HepG2 (cell line): ENCODE results near the gene FAM219A. TPM values are rescaled to one million over a fixed set of nuclear protein-coding genes. Genes with fewer than 3 reads are reported as not detected.

Experiments
- ATF1 ChIP-seq: IDR thresholded peaks from 2 replicates; pipeline ENCODE4 v1.6.1; 2016; ENCODE audit warnings: mild to moderate bottlenecking, control low read depth
- FOSL1 ChIP-seq: sonication (generic); formaldehyde crosslinking; IDR thresholded peaks from 2 replicates; pipeline ENCODE4 v1.9.0; 2021; ENCODE audit warnings: missing genetic modification reagents, borderline replicate concordance
- FOXJ3 ChIP-seq: sonication (generic); formaldehyde crosslinking; IDR thresholded peaks from 2 replicates; pipeline ENCODE4 v1.4.0; 2020; ENCODE audit warnings: missing genetic modification reagents, mild to moderate bottlenecking, borderline replicate concordance
- GABPA ChIP-seq, 2 experiments: IDR thresholded peaks; 2 replicates each; pipeline ENCODE4 v1.6.1; 2011 to 2016; ENCODE audit warnings: low read depth in 2 of 2, low read length in 1 of 2, missing biosample characterization in 1 of 2, missing genetic modification characterization in 1 of 2
- GLI4 ChIP-seq: sonication (generic); formaldehyde crosslinking; IDR thresholded peaks from 2 replicates; pipeline ENCODE4 v1.5.1; 2020; ENCODE audit warnings: missing genetic modification reagents, mild to moderate bottlenecking, moderate library complexity, borderline replicate concordance
- HMGA1 ChIP-seq: sonication (generic); formaldehyde crosslinking; conservative IDR thresholded peaks from 2 replicates; pipeline ENCODE4 v1.4.0; 2020; ENCODE audit warnings: missing genetic modification reagents
- HOXA5 ChIP-seq: sonication (generic); formaldehyde crosslinking; IDR thresholded peaks from 2 replicates; pipeline ENCODE4 v1.4.0; 2020; ENCODE audit warnings: missing genetic modification reagents
- MAF1 ChIP-seq: sonication (generic); formaldehyde crosslinking; IDR thresholded peaks from 2 replicates; pipeline ENCODE4 v1.5.0; 2020; ENCODE audit warnings: missing genetic modification reagents, borderline replicate concordance
- NFKBIZ ChIP-seq: IDR thresholded peaks from 2 replicates; pipeline ENCODE4 v1.6.1; 2018; ENCODE audit warnings: missing genetic modification reagents, missing compliant biosample characterization
- PITX1 ChIP-seq: sonication (generic); formaldehyde crosslinking; IDR thresholded peaks from 2 replicates; pipeline ENCODE4 v1.5.1; 2020; ENCODE audit warnings: mild to moderate bottlenecking, missing genetic modification reagents
- PPARG ChIP-seq: conservative IDR thresholded peaks from 2 replicates; pipeline ENCODE4 v1.6.1; 2016; ENCODE audit warnings: missing biosample characterization, missing genetic modification reagents
- RFX3 ChIP-seq: IDR thresholded peaks from 2 replicates; pipeline ENCODE4 v1.6.1; 2016; ENCODE audit warnings: missing biosample characterization, missing genetic modification reagents
- XBP1 ChIP-seq: sonication (generic); formaldehyde crosslinking; IDR thresholded peaks from 2 replicates; pipeline ENCODE4 v1.5.0; 2020; ENCODE audit warnings: missing genetic modification reagents
- ZBTB20 ChIP-seq: sonication (generic); formaldehyde crosslinking; IDR thresholded peaks from 2 replicates; pipeline ENCODE4 v1.8.1; 2023; ENCODE audit warnings: missing genetic modification reagents, low read depth, mild to moderate bottlenecking, borderline replicate concordance
- ZNF17 ChIP-seq: sonication (generic); formaldehyde crosslinking; IDR thresholded peaks from 2 replicates; pipeline ENCODE4 v1.5.0; 2020; ENCODE audit warnings: mild to moderate bottlenecking, missing genetic modification reagents
- ZNF335 ChIP-seq: sonication (generic); formaldehyde crosslinking; IDR thresholded peaks from 2 replicates; pipeline ENCODE4 v1.4.0; 2020; ENCODE audit warnings: missing genetic modification reagents
- ZNF501 ChIP-seq: sonication (generic); formaldehyde crosslinking; IDR thresholded peaks from 2 replicates; pipeline ENCODE4 v1.5.1; 2020; ENCODE audit warnings: mild to moderate bottlenecking, moderate library complexity, missing genetic modification reagents
- ZNF572 ChIP-seq: sonication (generic); formaldehyde crosslinking; IDR thresholded peaks from 2 replicates; pipeline ENCODE4 v1.5.1; 2020; ENCODE audit warnings: mild to moderate bottlenecking, missing genetic modification reagents
- ZNF589 ChIP-seq: sonication (generic); formaldehyde crosslinking; conservative IDR thresholded peaks from 2 replicates; pipeline ENCODE4 v1.8.0; 2022; ENCODE audit warnings: mild to moderate bottlenecking, moderate library complexity, missing genetic modification reagents
- ZNF703 ChIP-seq: sonication (generic); formaldehyde crosslinking; IDR thresholded peaks from 2 replicates; pipeline ENCODE4 v1.5.1; 2020; ENCODE audit warnings: missing genetic modification reagents, mild to moderate bottlenecking, moderate library complexity, borderline replicate concordance
- polyA plus RNA-seq, 8 experiments: library from polyadenylated mRNA; depleted of rRNA in 3 of 8; stranded (reverse) in 7 of 8; unstranded in 1 of 8; fragments of >200 nt; fragmentation: Illumina TruSeq in 4 of 8; extraction: Trizol in 4 of 8; gene quantifications; 2 replicates each; pipeline versions ENCODE4 v1.2.1 to v1.2.3, GENCODE V29; 2011 to 2016; ENCODE audit warnings: low read depth in 4 of 8, missing spikeins in 1 of 8, mixed read lengths in 1 of 8; ENCODE audit not compliant: insufficient read depth in 1 of 8
- total RNA-seq, 5 experiments: library from RNA; depleted of rRNA; stranded (reverse); fragments of >200 nt; fragmentation: Illumina TruSeq; extraction: Trizol; gene quantifications; 2 replicates each; pipeline ENCODE4 v1.2.3, GENCODE V29; 2016; ENCODE audit warnings: low read depth in 1 of 5
- TF ChIP-seq, protein P1 (sequence below): sonication (generic); formaldehyde crosslinking; IDR thresholded peaks from 2 replicates; pipeline ENCODE4 v1.4.0; 2020; ENCODE audit warnings: missing genetic modification reagents
- TF ChIP-seq, protein P2 (sequence below), 2 experiments: sonication (generic) in 1 of 2; formaldehyde crosslinking in 1 of 2; IDR thresholded peaks; 2 replicates each; pipeline versions ENCODE4 v1.4.0 to v1.6.1; 2016 to 2020; ENCODE audit warnings: borderline replicate concordance in 1 of 2, low read depth in 1 of 2, mild to moderate bottlenecking in 1 of 2, missing genetic modification reagents in 1 of 2
- TF ChIP-seq, protein P3 (sequence below): sonication (generic); formaldehyde crosslinking; IDR thresholded peaks from 2 replicates; pipeline ENCODE4 v1.4.0; 2020; ENCODE audit warnings: low read depth, mild to moderate bottlenecking, missing genetic modification reagents

The FAM219A gene
- total and polyA plus RNA-seq, 2 of the 13 experiments (the other 11 are each of a cell fraction or from before 2014, with no cell fraction given): 3.9 to 6.4 TPM

DNA sequence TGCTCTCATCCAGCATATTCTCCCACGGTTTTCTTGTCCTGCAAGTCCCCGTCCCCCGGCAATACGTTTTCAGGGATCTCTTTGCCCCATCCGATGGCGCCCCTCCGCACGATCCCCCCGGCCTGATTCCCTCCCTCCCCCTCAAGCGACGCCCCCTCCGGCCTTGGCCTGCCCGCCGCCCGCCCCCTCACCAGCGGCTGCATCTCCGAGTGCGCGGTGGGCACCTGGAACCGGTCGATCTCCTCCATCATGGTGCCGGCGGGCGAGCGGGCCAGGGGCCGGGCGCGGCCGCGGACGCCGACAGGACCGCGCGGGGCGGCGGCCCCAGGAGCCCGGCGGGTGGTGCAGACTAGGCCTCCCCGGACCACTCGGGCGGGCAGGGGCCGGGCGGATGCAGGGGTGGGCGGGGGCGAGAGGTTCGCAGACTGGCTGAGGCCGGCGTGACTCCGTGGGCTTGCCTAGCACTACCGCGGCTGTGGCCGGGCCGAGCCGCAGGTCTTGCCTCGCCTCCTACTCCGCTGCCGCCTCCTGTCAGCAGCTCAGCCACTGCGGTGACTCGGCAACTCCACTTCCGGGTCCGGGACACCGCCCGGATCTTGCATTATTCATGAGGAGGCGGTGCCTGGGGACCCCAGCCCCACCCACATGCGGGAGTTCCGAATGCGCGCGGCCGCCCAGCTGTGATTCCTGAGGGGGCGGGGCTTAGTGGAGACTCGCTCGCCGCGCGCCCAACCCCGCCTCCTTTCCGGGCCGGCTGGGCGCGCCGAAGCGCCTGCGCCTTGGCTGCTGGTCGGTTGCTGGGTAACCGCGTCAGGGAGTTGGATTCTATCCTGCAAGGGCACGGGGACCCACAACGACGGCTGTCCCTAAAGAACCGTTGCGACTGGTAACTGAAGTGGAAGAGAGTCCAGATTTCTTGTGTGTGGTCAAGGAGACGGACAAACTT, at the start of gene FAM219A, which contains the start of gene DNAI1 (continued):
- no peak for TF ChIP-seq FOSL1
- no peak for TF ChIP-seq MAF1 (CRISPR knock-in tag)
- TF ChIP-seq GABPA (IDR thresholded peaks at IDR 0.05; ENCODE audit: low read depth, low read length): peak; percentile 36; the same call in 1 of the 2 replicates
- TF ChIP-seq GABPA (CRISPR knock-in tag; IDR thresholded peaks at IDR 0.05; ENCODE audit: low read depth): peak; percentile 64; the same call in 1 of the 2 replicates
- no peak for TF ChIP-seq ATF1 (CRISPR knock-in tag)
- TF ChIP-seq ZBTB20: no peak
- TF ChIP-seq PPARG: no peak
- peak; percentile 37; the same call in 1 of the 2 replicates for TF ChIP-seq PITX1
- TF ChIP-seq XBP1 (CRISPR knock-in tag): no peak
- TF ChIP-seq, protein P1, sequence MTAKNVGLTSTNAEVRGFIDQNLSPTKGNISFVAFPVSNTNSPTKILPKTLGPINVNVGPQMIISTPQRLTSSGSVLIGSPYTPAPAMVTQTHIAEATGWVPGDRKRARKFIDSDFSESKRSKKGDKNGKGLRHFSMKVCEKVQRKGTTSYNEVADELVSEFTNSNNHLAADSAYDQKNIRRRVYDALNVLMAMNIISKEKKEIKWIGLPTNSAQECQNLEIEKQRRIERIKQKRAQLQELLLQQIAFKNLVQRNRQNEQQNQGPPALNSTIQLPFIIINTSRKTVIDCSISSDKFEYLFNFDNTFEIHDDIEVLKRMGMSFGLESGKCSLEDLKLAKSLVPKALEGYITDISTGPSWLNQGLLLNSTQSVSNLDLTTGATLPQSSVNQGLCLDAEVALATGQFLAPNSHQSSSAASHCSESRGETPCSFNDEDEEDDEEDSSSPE (CRISPR knock-in tag): peak; percentile 52; the same call in 1 of the 2 replicates
- TF ChIP-seq NFKBIZ (CRISPR knock-in tag): no peak
- TF ChIP-seq HOXA5: no peak
- TF ChIP-seq, protein P2, sequence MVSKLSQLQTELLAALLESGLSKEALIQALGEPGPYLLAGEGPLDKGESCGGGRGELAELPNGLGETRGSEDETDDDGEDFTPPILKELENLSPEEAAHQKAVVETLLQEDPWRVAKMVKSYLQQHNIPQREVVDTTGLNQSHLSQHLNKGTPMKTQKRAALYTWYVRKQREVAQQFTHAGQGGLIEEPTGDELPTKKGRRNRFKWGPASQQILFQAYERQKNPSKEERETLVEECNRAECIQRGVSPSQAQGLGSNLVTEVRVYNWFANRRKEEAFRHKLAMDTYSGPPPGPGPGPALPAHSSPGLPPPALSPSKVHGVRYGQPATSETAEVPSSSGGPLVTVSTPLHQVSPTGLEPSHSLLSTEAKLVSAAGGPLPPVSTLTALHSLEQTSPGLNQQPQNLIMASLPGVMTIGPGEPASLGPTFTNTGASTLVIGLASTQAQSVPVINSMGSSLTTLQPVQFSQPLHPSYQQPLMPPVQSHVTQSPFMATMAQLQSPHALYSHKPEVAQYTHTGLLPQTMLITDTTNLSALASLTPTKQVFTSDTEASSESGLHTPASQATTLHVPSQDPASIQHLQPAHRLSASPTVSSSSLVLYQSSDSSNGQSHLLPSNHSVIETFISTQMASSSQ (IDR thresholded peaks at IDR 0.05; ENCODE audit: low read depth): no peak
- TF ChIP-seq, protein P2 (CRISPR knock-in tag; IDR thresholded peaks at IDR 0.05; ENCODE audit: borderline replicate concordance): no peak
- 0 out of 2 replicates have a peak, but pooled peaks have one; percentile 9 for TF ChIP-seq ZNF335 (CRISPR knock-in tag)
- TF ChIP-seq HMGA1 (CRISPR knock-in tag): no peak
- no peak for TF ChIP-seq ZNF703 (CRISPR knock-in tag)
- TF ChIP-seq ZNF501 (CRISPR knock-in tag): peak; percentile 27; the same call in 1 of the 2 replicates
- TF ChIP-seq ZNF572 (CRISPR knock-in tag): no peak
- no peak for TF ChIP-seq FOXJ3 (CRISPR knock-in tag)
- peak; percentile 70 for TF ChIP-seq RFX3 (CRISPR knock-in tag)
- no peak for TF ChIP-seq ZNF17 (CRISPR knock-in tag)
- TF ChIP-seq GLI4 (CRISPR knock-in tag): no peak
- TF ChIP-seq, protein P3, sequence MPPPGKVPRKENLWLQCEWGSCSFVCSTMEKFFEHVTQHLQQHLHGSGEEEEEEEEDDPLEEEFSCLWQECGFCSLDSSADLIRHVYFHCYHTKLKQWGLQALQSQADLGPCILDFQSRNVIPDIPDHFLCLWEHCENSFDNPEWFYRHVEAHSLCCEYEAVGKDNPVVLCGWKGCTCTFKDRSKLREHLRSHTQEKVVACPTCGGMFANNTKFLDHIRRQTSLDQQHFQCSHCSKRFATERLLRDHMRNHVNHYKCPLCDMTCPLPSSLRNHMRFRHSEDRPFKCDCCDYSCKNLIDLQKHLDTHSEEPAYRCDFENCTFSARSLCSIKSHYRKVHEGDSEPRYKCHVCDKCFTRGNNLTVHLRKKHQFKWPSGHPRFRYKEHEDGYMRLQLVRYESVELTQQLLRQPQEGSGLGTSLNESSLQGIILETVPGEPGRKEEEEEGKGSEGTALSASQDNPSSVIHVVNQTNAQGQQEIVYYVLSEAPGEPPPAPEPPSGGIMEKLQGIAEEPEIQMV (CRISPR knock-in tag): no peak
- TF ChIP-seq ZNF589 (CRISPR knock-in tag): no peak
